Right lobe of liver (tissue), 6 donors: ENCODE data around the gene FAM227B. TPM values are rescaled to one million over a fixed set of nuclear protein-coding genes. Genes with fewer than 3 reads are reported as not detected.

Experiments used
- ATAC-seq, 4 donors: fragments of 200-7000 bp; cut with Tn5 transposase; one replicate each; pipeline ENCODE4 v1.9.1; 2020; ENCODE audit warnings: mild to moderate bottlenecking in 4 of 4, moderate library complexity in 4 of 4
- DNase-seq, 3 donors: peaks; one replicate each; pipeline ENCODE4 v3.0.0-alpha.2; 2020
- H3K27ac ChIP-seq, 3 donors: fragments of 200-600 bp; one replicate each; pipeline ENCODE4 v1.8.0; 2022
- H3K27me3 ChIP-seq, 2 donors: fragments of 200-600 bp; one replicate each; pipeline ENCODE4 v1.8.0; 2022
- H3K36me3 ChIP-seq, 4 donors: fragments of 200-600 bp; sonication (generic) in 1 of 4; one replicate each; pipeline versions ENCODE4 v1.5.1 to v1.8.0; 2017 to 2022; ENCODE audit warnings: control low read depth in 1 of 4
- H3K4me1 ChIP-seq, 4 donors: fragments of 200-600 bp; sonication (generic) in 1 of 4; one replicate each; pipeline versions ENCODE4 v1.5.1 to v1.8.0; 2017 to 2022; ENCODE audit warnings: control low read depth in 1 of 4
- H3K4me3 ChIP-seq, 3 donors: fragments of 200-600 bp; one replicate each; pipeline ENCODE4 v1.8.0; 2022
- H3K9me3 ChIP-seq, 4 donors: fragments of 200-600 bp; sonication (generic) in 1 of 4; one replicate each; pipeline versions ENCODE4 v1.5.1 to v1.8.0; 2017 to 2022; ENCODE audit warnings: control low read depth in 1 of 4
- POLR2A ChIP-seq: fragments of 450-650 bp; IDR thresholded peaks from one replicate; pipeline ENCODE4 v1.6.1; 2017; ENCODE audit warnings: antibody characterized with exemption, mild to moderate bottlenecking
- WGBS: methylation state at CpG from one replicate; pipeline ENCODE4 v1.1.6; 2018; ENCODE audit warnings: low coverage, low lambda C conversion rate; ENCODE audit not compliant: insufficient coverage; ENCODE audit errors: missing lambda C conversion rate; 5-methylcytosine and 5-hydroxymethylcytosine counted together
- intact Hi-C, 2 donors: fragments of 100-400 bp; cut with DNase I; formaldehyde crosslinking; loops; one replicate each; pipeline versions ENCODE4 v1.11.2 to v1.14.1; 2022
- total RNA-seq, 6 experiments: library from RNA; depleted of rRNA in 2 of 6; stranded (reverse); fragments of >200 nt in 2 of 6; fragmentation: NEBNext Ultra II Directional in 3 of 6; extraction: Animal tissue kit (Norgen Biotek cat#: 25700) in 3 of 6; gene quantifications; one replicate each; pipeline versions ENCODE4 v1.1.0 to v1.2.4, GENCODE V29; 2016 to 2023
- TF ChIP-seq, protein P1 (sequence below), 4 donors: fragments of 200-600 bp in 3 of 4; fragments of 450-650 bp in 1 of 4; IDR thresholded peaks; one replicate each; pipeline versions ENCODE4 v1.5.1 to v1.8.0; 2016 to 2022; ENCODE audit warnings: antibody characterized with exemption in 4 of 4, mild to moderate bottlenecking in 2 of 4
- donor health status: DM: no; HTN: yes; CAD: no.
- donor health status: DM: no; HTN: no; CAD: no.
- donor health status: DM: no; HTN: no; CAD: no.
- donor health status: DM: no; HTN: yes; CAD: no.
- donor health status: DM: no; HTN: yes; CAD: no.

FAM227B gene
- total RNA-seq, 6 experiments from 2014 or later, result 1.3 to 3.2 (median 2.0) TPM

DNA sequence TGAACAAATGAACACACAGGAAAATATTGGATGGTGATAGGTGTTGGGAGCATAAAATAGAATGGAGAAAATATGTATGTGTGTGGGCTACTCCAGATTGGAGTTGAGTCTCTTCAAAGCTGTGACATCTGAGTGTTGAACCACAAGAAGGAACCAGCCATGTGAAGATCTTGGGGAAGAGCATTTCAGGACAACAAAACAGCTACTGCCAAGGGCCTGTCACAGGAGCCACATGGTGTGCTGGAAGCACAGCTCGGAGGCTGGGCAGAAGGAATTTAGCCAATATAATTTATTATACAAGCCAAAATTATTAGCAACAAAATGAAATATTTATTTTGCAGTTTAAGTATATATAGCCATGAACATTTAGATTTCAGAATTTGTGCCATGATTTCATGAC lies 305.9 kb downstream of the FAM227B start:
- intact Hi-C loops, result no loop called here
- DNase-seq, result no peak

DNA sequence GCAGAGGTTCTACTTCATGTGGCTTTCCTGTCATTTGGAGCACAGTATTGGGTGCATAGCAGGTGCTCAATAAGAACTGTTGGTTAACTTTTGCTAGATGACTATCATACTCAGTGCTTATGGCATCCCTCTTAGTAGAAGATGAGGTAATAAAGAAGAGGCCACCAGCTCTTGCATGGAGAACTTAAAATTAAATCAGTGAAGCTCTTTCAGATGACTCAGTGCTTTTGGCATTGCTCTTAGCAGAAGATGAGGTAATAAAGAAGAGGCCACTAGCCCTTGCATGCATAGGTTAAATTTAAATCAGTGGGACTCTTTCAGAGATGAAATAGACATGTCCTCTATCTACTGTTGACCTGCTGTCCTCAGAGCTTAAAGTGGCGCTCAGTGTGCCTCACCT lies 307.0 kb downstream of the FAM227B start:
- peak in 1 of 4 donors; percentile 37 for ATAC-seq
- DNase-seq, result no peak
- 100% methylated on average over 1 of the region's 1 CpG for WGBS

More for the DNA sequence above, 305.9 kb downstream of the FAM227B start:
- Histone ChIP-seq H3K4me1 (no peaks in the 10 kb centered on the region), H3K27ac (no peak overlapping the region), H3K4me3 (no peak overlapping the region), H3K27me3 (no peaks in the 10 kb centered on the region), H3K36me3 (peaks cover 0 to 9% (median 0%) of the 10 kb centered on the region in 4 donors), H3K9me3 (no peaks in the 10 kb centered on the region)
- 75% methylated on average over 1 of the region's 1 CpG for WGBS
- ATAC-seq, result no peak
- TF ChIP-seq, protein P1, sequence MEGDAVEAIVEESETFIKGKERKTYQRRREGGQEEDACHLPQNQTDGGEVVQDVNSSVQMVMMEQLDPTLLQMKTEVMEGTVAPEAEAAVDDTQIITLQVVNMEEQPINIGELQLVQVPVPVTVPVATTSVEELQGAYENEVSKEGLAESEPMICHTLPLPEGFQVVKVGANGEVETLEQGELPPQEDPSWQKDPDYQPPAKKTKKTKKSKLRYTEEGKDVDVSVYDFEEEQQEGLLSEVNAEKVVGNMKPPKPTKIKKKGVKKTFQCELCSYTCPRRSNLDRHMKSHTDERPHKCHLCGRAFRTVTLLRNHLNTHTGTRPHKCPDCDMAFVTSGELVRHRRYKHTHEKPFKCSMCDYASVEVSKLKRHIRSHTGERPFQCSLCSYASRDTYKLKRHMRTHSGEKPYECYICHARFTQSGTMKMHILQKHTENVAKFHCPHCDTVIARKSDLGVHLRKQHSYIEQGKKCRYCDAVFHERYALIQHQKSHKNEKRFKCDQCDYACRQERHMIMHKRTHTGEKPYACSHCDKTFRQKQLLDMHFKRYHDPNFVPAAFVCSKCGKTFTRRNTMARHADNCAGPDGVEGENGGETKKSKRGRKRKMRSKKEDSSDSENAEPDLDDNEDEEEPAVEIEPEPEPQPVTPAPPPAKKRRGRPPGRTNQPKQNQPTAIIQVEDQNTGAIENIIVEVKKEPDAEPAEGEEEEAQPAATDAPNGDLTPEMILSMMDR (IDR thresholded peaks at IDR 0.05), result no peak

DNA sequence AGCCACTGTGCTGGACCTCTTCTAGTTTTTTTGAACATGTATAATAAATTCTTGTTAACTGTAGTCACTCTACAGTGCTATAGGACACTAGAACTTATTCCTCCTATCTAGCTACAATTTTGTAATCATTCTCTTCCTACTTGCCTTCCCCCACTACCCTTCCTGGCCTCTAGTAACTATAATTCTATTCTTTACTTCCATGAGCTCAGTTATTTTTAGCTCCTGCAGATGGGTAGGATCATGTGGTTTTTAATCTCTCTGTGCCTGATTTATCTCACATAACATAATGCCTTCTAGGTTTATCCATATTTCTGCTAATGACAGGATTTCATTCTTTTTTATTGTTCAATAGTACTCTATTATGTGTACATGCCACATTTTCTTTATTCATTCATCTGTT lies 310.7 kb downstream of the FAM227B start:
- no peak overlapping the region for H3K27ac ChIP-seq
- no peaks in the 10 kb centered on the region for H3K9me3 ChIP-seq
- no peaks in the 10 kb centered on the region for H3K4me1 ChIP-seq
- H3K4me3 ChIP-seq, result no peak overlapping the region
- H3K36me3 ChIP-seq, result no peaks in the 10 kb centered on the region
- intact Hi-C loops, result no loop called here
- no peak for ATAC-seq
- H3K27me3 ChIP-seq, result no peaks in the 10 kb centered on the region
- TF ChIP-seq POLR2A, result no peak
- TF ChIP-seq, protein P1 (IDR thresholded peaks at IDR 0.05), result no peak
- no peak for DNase-seq

More for the DNA sequence above, 307.0 kb downstream of the FAM227B start:
- H3K9me3 ChIP-seq, result no peaks in the 10 kb centered on the region
- H3K27ac ChIP-seq, result no peak overlapping the region
- H3K27me3 ChIP-seq, result no peaks in the 10 kb centered on the region
- intact Hi-C loops, result no loop called here
- TF ChIP-seq, protein P1 (IDR thresholded peaks at IDR 0.05), result no peak
- no peak for TF ChIP-seq POLR2A
- no peaks in the 10 kb centered on the region for H3K4me1 ChIP-seq
- no peaks in the 10 kb centered on the region for H3K36me3 ChIP-seq
- no peak overlapping the region for H3K4me3 ChIP-seq

DNA sequence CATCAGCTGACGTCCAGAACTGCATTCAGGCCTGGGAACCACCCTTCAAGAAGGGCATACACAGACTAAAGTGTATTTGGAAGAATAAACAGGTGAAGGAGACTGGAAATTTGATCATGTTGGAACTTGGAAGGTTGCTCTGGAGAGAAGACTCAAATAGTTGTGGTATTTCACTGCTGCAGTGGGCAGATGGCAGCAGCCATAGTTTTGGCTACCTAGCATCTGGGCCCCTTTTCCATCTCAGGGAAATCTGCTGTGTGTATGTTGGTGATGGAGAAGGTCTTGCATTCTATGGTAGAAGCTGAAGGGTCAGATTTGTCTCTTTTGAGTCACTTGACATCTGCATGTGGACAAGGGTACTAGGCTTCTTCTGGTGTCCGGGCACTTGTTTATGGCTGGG lies 311.9 kb downstream of the FAM227B start:
- no peak for DNase-seq

More for the DNA sequence above, 311.9 kb downstream of the FAM227B start:
- Histone ChIP-seq H3K9me3 (no peaks in the 10 kb centered on the region), H3K27me3 (no peaks in the 10 kb centered on the region), H3K27ac (no peak overlapping the region), H3K4me1 (no peaks in the 10 kb centered on the region), H3K36me3 (peaks cover 0 to 8% (median 0%) of the 10 kb centered on the region in 4 donors), H3K4me3 (no peak overlapping the region)
- 92% methylated on average over 2 of the region's 2 CpGs for WGBS
- intact Hi-C loops, result no loop called here
- ATAC-seq, result no peak
- no peak for TF ChIP-seq POLR2A
- TF ChIP-seq, protein P1 (IDR thresholded peaks at IDR 0.05), result no peak
